Natural killer cell (primary cell): Measurements from ENCODE around the gene CD163L1. TPM values are rescaled to one million over a fixed set of nuclear protein-coding genes. Genes with fewer than 3 reads are reported as not detected.
A peak's percentile ranks its signal among the peaks of the same experiment; 100 is the strongest.

Experiments used
- ATAC-seq, 3 donors: fragments of 150-1000 bp in 2 of 3; fragments of 200-7000 bp in 1 of 3; cut with Tn5 transposase; 1 replicate in 1 of 3; 2 replicates in 2 of 3; pipeline ENCODE4 v1.10.0; 2021; ENCODE audit warnings: mild to moderate bottlenecking in 2 of 3, moderate library complexity in 2 of 3
- DNase-seq, 2 donors: peaks; one replicate each; pipeline versions ENCODE4 v3.0.0 to v3.0.0-alpha.2; 2013 to 2021; ENCODE audit warnings: mixed read lengths in 1 of 2
- H3K27ac ChIP-seq: one replicate; pipeline ENCODE4 v1.5.1; 2013; ENCODE audit warnings: mild to moderate bottlenecking, low read length
- H3K27me3 ChIP-seq: one replicate; pipeline ENCODE4 v1.6.1; 2013; ENCODE audit warnings: low read length; ENCODE audit not compliant: control insufficient read depth, insufficient read depth
- H3K36me3 ChIP-seq: one replicate; pipeline ENCODE4 v1.6.1; 2013; ENCODE audit warnings: low read length; ENCODE audit not compliant: control insufficient read depth, insufficient read depth
- H3K4me1 ChIP-seq: one replicate; pipeline ENCODE4 v1.6.1; 2013; ENCODE audit warnings: low read length; ENCODE audit not compliant: control insufficient read depth, insufficient read depth
- H3K4me3 ChIP-seq: one replicate; pipeline ENCODE4 v1.5.1; 2013; ENCODE audit warnings: low read length
- H3K9me3 ChIP-seq: one replicate; pipeline ENCODE4 v1.6.1; 2013; ENCODE audit warnings: low read length; ENCODE audit not compliant: control insufficient read depth, insufficient read depth
- H3K27ac Mint-ChIP-seq, 2 donors: one replicate each; pipeline ENCODE4 v1.8.0; 2022; ENCODE audit warnings: mild to moderate bottlenecking in 2 of 2, mixed read lengths in 2 of 2, moderate library complexity in 1 of 2
- H3K27me3 Mint-ChIP-seq, 2 donors: one replicate each; pipeline ENCODE4 v1.8.0; 2022; ENCODE audit warnings: low read depth in 2 of 2, mixed read lengths in 2 of 2
- H3K36me3 Mint-ChIP-seq: one replicate; pipeline ENCODE4 v1.8.0; 2022; ENCODE audit warnings: mixed read lengths
- H3K4me1 Mint-ChIP-seq, 2 donors: one replicate each; pipeline ENCODE4 v1.8.0; 2022; ENCODE audit warnings: mixed read lengths in 2 of 2
- H3K4me3 Mint-ChIP-seq: one replicate; pipeline ENCODE4 v1.8.0; 2022; ENCODE audit warnings: mild to moderate bottlenecking, moderate library complexity, mixed read lengths
- H3K9me3 Mint-ChIP-seq, 2 donors: one replicate each; pipeline ENCODE4 v1.8.0; 2022; ENCODE audit warnings: mixed read lengths in 2 of 2
- CTCF ChIP-seq: fragments of 200-600 bp; IDR thresholded peaks from one replicate; pipeline ENCODE4 v1.8.0; 2022; ENCODE audit warnings: antibody characterized with exemption
- WGBS: methylation state at CpG from one replicate; pipeline ENCODE4 v1.1.7; 2013; ENCODE audit warnings: missing lambda C conversion rate; ENCODE audit not compliant: insufficient coverage; 5-methylcytosine and 5-hydroxymethylcytosine counted together
- intact Hi-C: fragments of 100-400 bp; cut with micrococcal nuclease; formaldehyde crosslinking; loops from one replicate; pipeline ENCODE4 v1.14.2; 2022
- total RNA-seq, 4 donors: library from RNA; stranded (reverse); fragments of 120-200 nt in 1 of 4; gene quantifications; one replicate each; pipeline versions ENCODE4 v1.2.3 to v1.2.4, GENCODE V29; 2013 to 2022

CD163L1 gene
- total RNA-seq, 3 donors from 2014 or later (not counting 1 experiment from before 2014, with no cell fraction given): 0.34 TPM; not detected in 2

- Mint-ChIP-seq H3K4me3 (no peak overlapping the region), H3K36me3 (no peaks in the 10 kb centered on the region), H3K4me1 (no peaks in the 10 kb centered on the region), H3K9me3 (no peaks in the 10 kb centered on the region), H3K27ac (no peak overlapping the region), H3K27me3 (peaks cover 6 to 9% of the 10 kb centered on the region in 2 donors)
- DNase-seq (no peak), ATAC-seq (no peak)
- 93% methylated on average over 6 of the region's 7 CpGs for WGBS
- H3K9me3 ChIP-seq: peaks cover 3% of the 10 kb centered on the region
- H3K4me1 ChIP-seq: no peaks in the 10 kb centered on the region
- H3K27ac ChIP-seq: no peak overlapping the region
- no peak for TF ChIP-seq CTCF
- H3K27me3 ChIP-seq: no peaks in the 10 kb centered on the region
- no peak overlapping the region for H3K4me3 ChIP-seq
- intact Hi-C loops: no loop called here
- H3K36me3 ChIP-seq: no peaks in the 10 kb centered on the region
Measured at GRCh38 chr12:7450667-7451066, 6.7 kb upstream of the CD163L1 start.

- no peaks in the 10 kb centered on the region for H3K4me1 ChIP-seq
- Mint-ChIP-seq H3K27me3 (peaks cover 6 to 18% of the 10 kb centered on the region in 2 donors), H3K4me1 (no peaks in the 10 kb centered on the region), H3K27ac (no peak overlapping the region), H3K4me3 (no peak overlapping the region), H3K36me3 (no peaks in the 10 kb centered on the region), H3K9me3 (no peaks in the 10 kb centered on the region)
- ATAC-seq: no peak
- H3K9me3 ChIP-seq: peaks cover 3% of the 10 kb centered on the region
- intact Hi-C loops: no loop called here
- 100% methylated on average over 1 of the region's 1 CpG for WGBS
- H3K27ac ChIP-seq: no peak overlapping the region
- H3K36me3 ChIP-seq: no peaks in the 10 kb centered on the region
- TF ChIP-seq CTCF: no peak
- H3K27me3 ChIP-seq: no peaks in the 10 kb centered on the region
- H3K4me3 ChIP-seq: no peak overlapping the region
- no peak for DNase-seq
Measured at GRCh38 chr12:7448099-7448498, 4.1 kb upstream of the CD163L1 start.

GRCh38 chr12:7444537-7444936 lies 584 bp upstream of the CD163L1 start:
- H3K27ac Mint-ChIP-seq: no peak overlapping the region
- peaks cover 16 to 47% of the 10 kb centered on the region in 2 donors for H3K27me3 Mint-ChIP-seq
- DNase-seq (no peak), ATAC-seq (no peak)
- no peak for TF ChIP-seq CTCF
- Histone ChIP-seq H3K27ac (no peak overlapping the region), H3K36me3 (no peaks in the 10 kb centered on the region), H3K9me3 (no peaks in the 10 kb centered on the region), H3K27me3 (peaks cover 16% of the 10 kb centered on the region), H3K4me1 (peaks cover 4% of the 10 kb centered on the region), H3K4me3 (no peak overlapping the region)
- H3K4me1 Mint-ChIP-seq: peaks cover 4 to 5% of the 10 kb centered on the region in 2 donors
- WGBS: 80% methylated on average over 3 of the region's 4 CpGs
- intact Hi-C loops: no loop called here
- H3K36me3 Mint-ChIP-seq: no peaks in the 10 kb centered on the region
- no peak overlapping the region for H3K4me3 Mint-ChIP-seq
- no peaks in the 10 kb centered on the region for H3K9me3 Mint-ChIP-seq

- no peak for TF ChIP-seq CTCF
- no peak overlapping the region for H3K4me3 ChIP-seq
- H3K4me1 ChIP-seq: peaks cover 4% of the 10 kb centered on the region
- H3K27me3 ChIP-seq: peaks cover 16% of the 10 kb centered on the region
- no peaks in the 10 kb centered on the region for H3K36me3 ChIP-seq
- Mint-ChIP-seq H3K36me3 (no peaks in the 10 kb centered on the region), H3K27me3 (peaks cover 21 to 48% of the 10 kb centered on the region in 2 donors), H3K4me1 (peaks cover 4 to 6% of the 10 kb centered on the region in 2 donors), H3K27ac (no peak overlapping the region), H3K4me3 (peak overlapping the region; percentile 55), H3K9me3 (no peaks in the 10 kb centered on the region)
- ATAC-seq: no peak
- no peaks in the 10 kb centered on the region for H3K9me3 ChIP-seq
- 100% methylated on average over 1 of the region's 1 CpG for WGBS
- no peak overlapping the region for H3K27ac ChIP-seq
- no peak for DNase-seq
- intact Hi-C loops: no loop called here
Measured at GRCh38 chr12:7441216-7441615, 2.7 kb downstream of the CD163L1 start.
